Esophagus muscularis mucosa (tissue), 3 donors: ENCODE results near the gene ZC3H15.

Source experiments
- EP300 ChIP-seq: sonication (generic); formaldehyde crosslinking; IDR thresholded peaks from one replicate; pipeline ENCODE4 v1.6.1; 2017; ENCODE audit warnings: antibody characterized with exemption
- POLR2AphosphoS5 ChIP-seq, 2 donors: sonication (generic); formaldehyde crosslinking; IDR thresholded peaks; one replicate each; pipeline ENCODE4 v1.6.1; 2017; ENCODE audit warnings: antibody characterized with exemption in 2 of 2

DNA sequence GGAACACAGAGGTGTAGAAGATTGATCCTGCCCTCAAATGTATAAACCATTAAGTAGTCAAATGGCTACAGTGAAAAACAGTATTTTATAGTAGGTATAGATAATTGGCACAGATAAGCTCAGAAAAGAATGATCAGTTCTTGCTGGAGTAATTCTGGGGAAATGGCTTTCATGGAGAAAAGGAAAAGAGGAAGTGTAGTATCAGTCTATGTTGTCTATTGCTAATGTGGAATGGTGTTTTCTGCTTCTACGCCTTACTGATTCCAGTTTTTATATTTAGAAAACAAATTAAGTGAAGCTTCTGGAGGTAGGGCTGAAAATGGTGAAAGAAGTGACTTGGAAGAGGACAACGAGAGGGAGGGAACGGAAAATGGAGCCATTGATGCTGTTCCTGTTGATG lies 22.2 kb downstream of the ZC3H15 start:
- TF ChIP-seq EP300, result no peak
- TF ChIP-seq POLR2AphosphoS5 (IDR thresholded peaks at IDR 0.05), result no peak
